ENCODE measurements around the gene HAPSTR1.

HAPSTR1 gene

GRCh38 chr16:9122342-9122741 lies 30.9 kb downstream of the HAPSTR1 start:
- DNase-seq (ENCODE audit: low read depth in 3 of 3, low spot score in 1 of 3): no peak

GRCh38 chr16:9122969-9123368 lies 31.5 kb downstream of the HAPSTR1 start:
- DNase-seq (ENCODE audit: low read depth in 3 of 3, low spot score in 1 of 3): no peak

GRCh38 chr16:9123401-9123800 lies 32.0 kb downstream of the HAPSTR1 start:
- DNase-seq (ENCODE audit: low read depth in 3 of 3, low spot score in 1 of 3): no peak

GRCh38 chr16:9123871-9124270 lies 32.4 kb downstream of the HAPSTR1 start:
- DNase-seq (ENCODE audit: low read depth in 3 of 3, low spot score in 1 of 3): no peak

GRCh38 chr16:9124444-9124843 lies 33.0 kb downstream of the HAPSTR1 start:
- no peak for DNase-seq (ENCODE audit: low read depth in 3 of 3, low spot score in 1 of 3)

GRCh38 chr16:9124908-9125584 lies 33.6 kb downstream of the HAPSTR1 start:
- DNase-seq (ENCODE audit: low read depth in 3 of 3, low spot score in 1 of 3): no peak

GRCh38 chr16:9125658-9126505 lies 34.4 kb downstream of the HAPSTR1 start:
- no peak for DNase-seq (ENCODE audit: low read depth in 3 of 3, low spot score in 1 of 3)

GRCh38 chr16:9126609-9127008 lies 35.2 kb downstream of the HAPSTR1 start:
- DNase-seq (ENCODE audit: low read depth in 3 of 3, low spot score in 1 of 3): no peak

- DNase-seq (ENCODE audit: low read depth in 3 of 3, low spot score in 1 of 3): no peak
Observed at GRCh38 chr16:9128346-9129342, 37.2 kb downstream of the HAPSTR1 start.

- DNase-seq (ENCODE audit: low read depth in 3 of 3, low spot score in 1 of 3): no peak
Observed at GRCh38 chr16:9134306-9134705, 42.9 kb downstream of the HAPSTR1 start.

GRCh38 chr16:9134739-9135138 lies 43.3 kb downstream of the HAPSTR1 start:
- peak; percentile 10 to 39 (median 21) for DNase-seq (ENCODE audit: low read depth in 3 of 3, low spot score in 1 of 3)

- no peak for DNase-seq (ENCODE audit: low read depth in 3 of 3, low spot score in 1 of 3)
Observed at GRCh38 chr16:9135797-9136196, 44.4 kb downstream of the HAPSTR1 start.

- no peak for DNase-seq (ENCODE audit: low read depth in 3 of 3, low spot score in 1 of 3)
Observed at GRCh38 chr16:9136596-9136995, 45.2 kb downstream of the HAPSTR1 start.

- DNase-seq (ENCODE audit: low read depth in 3 of 3, low spot score in 1 of 3): no peak
Observed at GRCh38 chr16:9138021-9138680, 46.7 kb downstream of the HAPSTR1 start.

- peak in 2 of 3 donors; percentile 17 to 49 for DNase-seq (ENCODE audit: low read depth in 3 of 3, low spot score in 1 of 3)
Observed at GRCh38 chr16:9138731-9139501, 47.5 kb downstream of the HAPSTR1 start.

- no peak for DNase-seq (ENCODE audit: low read depth in 3 of 3, low spot score in 1 of 3)
Observed at GRCh38 chr16:9139965-9140364, 48.5 kb downstream of the HAPSTR1 start.
